WTC11 (cell line): Measurements from ENCODE around the gene CDC14C.
"Not testable (repeated sequence)": the region's sequence is repeated elsewhere in the genome, so short reads cannot be mapped to it uniquely, and the experiment has no call there.

Experiments used
- CTCF ChIP-seq: fragments of 200-600 bp; IDR thresholded peaks from 2 replicates; pipeline ENCODE4 v1.8.0; 2022; ENCODE audit warnings: antibody characterized with exemption
- ERG ChIP-seq: fragments of 250-450 bp; sonication (Bioruptor Pico); IDR thresholded peaks from 2 replicates; pipeline ENCODE4 v1.8.0; 2021; ENCODE audit warnings: mild to moderate bottlenecking
- FOXK1 ChIP-seq: sonication (generic); formaldehyde crosslinking; IDR thresholded peaks from 2 replicates; pipeline ENCODE4 v1.8.0; 2022; ENCODE audit warnings: mild to moderate bottlenecking, moderate library complexity, missing genetic modification reagents
- FOXP4 ChIP-seq: sonication (generic); formaldehyde crosslinking; IDR thresholded peaks from 2 replicates; pipeline ENCODE4 v1.8.0; 2022; ENCODE audit warnings: mild to moderate bottlenecking, missing genetic modification reagents
- IRF2 ChIP-seq: sonication (generic); formaldehyde crosslinking; IDR thresholded peaks from 2 replicates; pipeline ENCODE4 v1.8.0; 2022; ENCODE audit warnings: low read depth, missing genetic modification reagents, borderline replicate concordance
- NFYB ChIP-seq: sonication (generic); formaldehyde crosslinking; conservative IDR thresholded peaks from 2 replicates; pipeline ENCODE4 v1.8.0; 2022; ENCODE audit warnings: low read depth, missing genetic modification reagents
- NR3C1 ChIP-seq: sonication (generic); formaldehyde crosslinking; conservative IDR thresholded peaks from 2 replicates; pipeline ENCODE4 v1.8.1; 2023; ENCODE audit warnings: low read depth, mild to moderate bottlenecking, missing genetic modification reagents
- PRRX2 ChIP-seq: fragments of 250-450 bp; sonication (Bioruptor Pico); IDR thresholded peaks from 2 replicates; pipeline ENCODE4 v1.8.0; 2021; ENCODE audit warnings: mild to moderate bottlenecking
- RELA ChIP-seq: sonication (generic); formaldehyde crosslinking; IDR thresholded peaks from 2 replicates; pipeline ENCODE4 v1.8.1; 2022; ENCODE audit warnings: missing genetic modification reagents, mild to moderate bottlenecking, borderline replicate concordance
- USF2 ChIP-seq: sonication (generic); formaldehyde crosslinking; IDR thresholded peaks from 2 replicates; pipeline ENCODE4 v1.8.1; 2023; ENCODE audit warnings: mild to moderate bottlenecking, missing genetic modification reagents, moderate library complexity
- ZBTB43 ChIP-seq: sonication (generic); formaldehyde crosslinking; IDR thresholded peaks from 2 replicates; pipeline ENCODE4 v1.8.1; 2023; ENCODE audit warnings: mild to moderate bottlenecking, missing genetic modification reagents
- ZNF263 ChIP-seq: sonication (generic); formaldehyde crosslinking; IDR thresholded peaks from 2 replicates; pipeline ENCODE4 v1.8.1; 2022; ENCODE audit warnings: low read depth, mild to moderate bottlenecking, moderate library complexity, missing genetic modification reagents
- ZSCAN18 ChIP-seq: fragments of 250-450 bp; sonication (Bioruptor Pico); IDR thresholded peaks from 2 replicates; pipeline ENCODE4 v2.1.2; 2022; ENCODE audit warnings: mild to moderate bottlenecking, moderate library complexity

GRCh38 chr7:48909887-48910286, 14.5 kb upstream of the CDC14C start:
- TF ChIP-seq IRF2 (CRISPR knock-in tag); ERG (CRISPR knock-in tag); CTCF; FOXP4 (CRISPR knock-in tag); NFYB (CRISPR knock-in tag); FOXK1 (CRISPR knock-in tag); PRRX2; ZBTB43; USF2 (CRISPR knock-in tag); ZNF263 (CRISPR knock-in tag); RELA (CRISPR knock-in tag); ZSCAN18 (CRISPR knock-in tag); NR3C1: not testable (repeated sequence)
